HEK293 (cell line): ENCODE measurements around the gene KCNH8.

Experiments
- CTCF ChIA-PET: fragments of 350-600 bp; formaldehyde crosslinking; extraction: SDS; loops from one replicate; lab custom pipeline; 2021; ENCODE audit warnings: antibody characterized with exemption; lab: Yijun Ruan, JAX
- POLR2A ChIA-PET: fragments of 300-600 bp; formaldehyde crosslinking; extraction: SDS; loops from one replicate; lab custom pipeline; 2020; ENCODE audit warnings: antibody characterized with exemption, inconsistent platforms; lab: Yijun Ruan, JAX
- H3K27ac ChIP-seq: fragments of 200-500 bp; sonication (Bioruptor generic); 2 replicates; pipeline ENCODE4 v1.5.1; 2014; ENCODE audit warnings: low read depth, low read length, control low read depth, inconsistent platforms; ENCODE audit errors: extremely low read depth
- H3K36me3 ChIP-seq, 2 experiments: fragments of 200-500 bp in 1 of 2; sonication (Bioruptor generic) in 1 of 2; 1 replicate in 1 of 2; 2 replicates in 1 of 2; pipeline ENCODE4 v1.5.1; 2014 to 2017; ENCODE audit warnings: inconsistent platforms in 2 of 2, low read length in 2 of 2; ENCODE audit not compliant: control insufficient read depth in 2 of 2, insufficient read depth in 1 of 2
- H3K4me1 ChIP-seq: fragments of 200-500 bp; sonication (Bioruptor generic); 2 replicates; pipeline ENCODE4 v1.5.1; 2014; ENCODE audit warnings: mild to moderate bottlenecking, low read length, inconsistent platforms; ENCODE audit not compliant: control insufficient read depth, insufficient read depth
- H3K4me3 ChIP-seq: 2 replicates; pipeline ENCODE4 v1.5.1; 2011; ENCODE audit warnings: low read depth, mild to moderate bottlenecking, control low read depth, low read length, moderate library complexity
- H3K9me3 ChIP-seq: fragments of 200-500 bp; sonication (Bioruptor generic); 2 replicates; pipeline ENCODE4 v1.5.1; 2014; ENCODE audit warnings: low read depth, low read length, inconsistent platforms; ENCODE audit not compliant: control insufficient read depth, insufficient read depth
- GFI1B ChIP-seq: fragments of 450-650 bp; formaldehyde crosslinking; IDR thresholded peaks from 2 replicates; pipeline ENCODE4 v1.5.1; 2016; ENCODE audit warnings: missing biosample characterization, missing genetic modification characterization
- HIC1 ChIP-seq: fragments of 450-650 bp; formaldehyde crosslinking; IDR thresholded peaks from 2 replicates; pipeline ENCODE4 v1.5.1; 2016; ENCODE audit warnings: missing biosample characterization, missing genetic modification characterization
- HOXC10 ChIP-seq: sonication (generic); formaldehyde crosslinking; IDR thresholded peaks from 2 replicates; pipeline ENCODE4 v1.8.1; 2023; ENCODE audit warnings: mild to moderate bottlenecking, missing genetic modification reagents
- HOXD13 ChIP-seq: sonication (generic); formaldehyde crosslinking; IDR thresholded peaks from 2 replicates; pipeline ENCODE4 v1.8.0; 2022; ENCODE audit warnings: missing genetic modification reagents, borderline replicate concordance
- SP2 ChIP-seq: fragments of 450-650 bp; formaldehyde crosslinking; IDR thresholded peaks from 2 replicates; pipeline ENCODE4 v1.5.1; 2016; ENCODE audit warnings: missing biosample characterization, missing genetic modification characterization
- WT1 ChIP-seq: fragments of 450-650 bp; formaldehyde crosslinking; IDR thresholded peaks from 2 replicates; pipeline ENCODE4 v1.5.1; 2016; ENCODE audit warnings: missing biosample characterization, missing genetic modification characterization
- ZBTB21 ChIP-seq: fragments of 450-650 bp; formaldehyde crosslinking; IDR thresholded peaks from 2 replicates; pipeline ENCODE4 v1.5.1; 2017; ENCODE audit warnings: missing biosample characterization, missing genetic modification characterization
- ZBTB48 ChIP-seq: fragments of 450-650 bp; formaldehyde crosslinking; IDR thresholded peaks from 2 replicates; pipeline ENCODE4 v1.5.1; 2016; ENCODE audit warnings: missing biosample characterization, missing genetic modification characterization
- ZBTB8A ChIP-seq: fragments of 450-650 bp; formaldehyde crosslinking; IDR thresholded peaks from 2 replicates; pipeline ENCODE4 v1.5.1; 2016; ENCODE audit warnings: missing biosample characterization, missing genetic modification characterization
- ZFP41 ChIP-seq: fragments of 450-650 bp; formaldehyde crosslinking; IDR thresholded peaks from 2 replicates; pipeline ENCODE4 v1.5.1; 2016; ENCODE audit warnings: missing biosample characterization, missing genetic modification characterization, borderline replicate concordance
- ZNF148 ChIP-seq: fragments of 450-650 bp; formaldehyde crosslinking; IDR thresholded peaks from 2 replicates; pipeline ENCODE4 v1.5.0; 2017; ENCODE audit warnings: missing biosample characterization, missing genetic modification characterization, borderline replicate concordance
- ZNF16 ChIP-seq: fragments of 450-650 bp; formaldehyde crosslinking; IDR thresholded peaks from 2 replicates; pipeline ENCODE4 v1.5.1; 2016; ENCODE audit warnings: low read depth, missing biosample characterization, missing genetic modification characterization
- ZNF18 ChIP-seq: fragments of 450-650 bp; formaldehyde crosslinking; IDR thresholded peaks from 2 replicates; pipeline ENCODE4 v1.5.1; 2016; ENCODE audit warnings: missing biosample characterization, missing genetic modification characterization
- ZNF26 ChIP-seq: fragments of 450-650 bp; formaldehyde crosslinking; IDR thresholded peaks from 2 replicates; pipeline ENCODE4 v1.5.1; 2016; ENCODE audit warnings: missing biosample characterization, missing genetic modification characterization
- ZNF292 ChIP-seq: fragments of 450-650 bp; formaldehyde crosslinking; IDR thresholded peaks from 2 replicates; pipeline ENCODE4 v1.5.1; 2016; ENCODE audit warnings: low read depth, missing biosample characterization, missing genetic modification characterization, borderline replicate concordance
- ZNF302 ChIP-seq: fragments of 450-650 bp; formaldehyde crosslinking; IDR thresholded peaks from 2 replicates; pipeline ENCODE4 v1.5.1; 2016; ENCODE audit warnings: missing biosample characterization, missing genetic modification characterization, low read depth
- ZNF311 ChIP-seq: fragments of 450-650 bp; formaldehyde crosslinking; IDR thresholded peaks from 2 replicates; pipeline ENCODE4 v1.5.1; 2017; ENCODE audit warnings: missing biosample characterization, missing genetic modification characterization, borderline replicate concordance
- ZNF366 ChIP-seq: fragments of 450-650 bp; formaldehyde crosslinking; conservative IDR thresholded peaks from 2 replicates; pipeline ENCODE4 v1.5.1; 2016; ENCODE audit warnings: missing biosample characterization, missing genetic modification characterization
- ZNF473 ChIP-seq: fragments of 450-650 bp; formaldehyde crosslinking; IDR thresholded peaks from 2 replicates; pipeline ENCODE4 v1.5.1; 2017; ENCODE audit warnings: missing biosample characterization, missing genetic modification characterization
- ZNF514 ChIP-seq: fragments of 450-650 bp; formaldehyde crosslinking; IDR thresholded peaks from 2 replicates; pipeline ENCODE4 v1.5.1; 2016; ENCODE audit warnings: missing biosample characterization, missing genetic modification characterization
- ZNF529 ChIP-seq: fragments of 450-650 bp; formaldehyde crosslinking; IDR thresholded peaks from 2 replicates; pipeline ENCODE4 v1.5.1; 2017; ENCODE audit warnings: missing genetic modification characterization, missing biosample characterization; ENCODE audit not compliant: insufficient replicate concordance
- ZNF610 ChIP-seq: fragments of 450-650 bp; formaldehyde crosslinking; IDR thresholded peaks from 2 replicates; pipeline ENCODE4 v1.5.1; 2016; ENCODE audit warnings: missing biosample characterization, missing genetic modification characterization, borderline replicate concordance
- ZNF624 ChIP-seq: fragments of 450-650 bp; formaldehyde crosslinking; IDR thresholded peaks from 2 replicates; pipeline ENCODE4 v1.5.1; 2017; ENCODE audit warnings: missing biosample characterization, missing genetic modification characterization
- ZNF660 ChIP-seq: fragments of 450-650 bp; IDR thresholded peaks from 2 replicates; pipeline ENCODE4 v1.5.1; 2018; ENCODE audit warnings: missing biosample characterization, mild to moderate bottlenecking, missing genetic modification characterization
- ZNF707 ChIP-seq: fragments of 450-650 bp; formaldehyde crosslinking; IDR thresholded peaks from 2 replicates; pipeline ENCODE4 v1.5.1; 2016; ENCODE audit warnings: missing biosample characterization, missing genetic modification characterization

Gene KCNH8

GRCh38 chr3:19106307-19106706, 42.0 kb upstream of the KCNH8 start:
- Histone ChIP-seq H3K27ac (no peak overlapping the region), H3K4me1 (no peaks in the 10 kb centered on the region), H3K36me3 (no peaks in the 10 kb centered on the region), H3K9me3 (no peaks in the 10 kb centered on the region), H3K4me3 (no peak overlapping the region)
- TF ChIP-seq HOXC10 (CRISPR knock-in tag) (no peak), ZNF16 (tag by site-specific recombination) (no peak), ZBTB21 (tag by site-specific recombination) (no peak), HIC1 (tag by site-specific recombination) (no peak), ZNF311 (tag by site-specific recombination) (no peak), ZNF624 (tag by site-specific recombination) (no peak), GFI1B (tag by site-specific recombination) (no peak), ZNF148 (no peak), ZNF707 (tag by site-specific recombination) (no peak)
- POLR2A ChIA-PET, result no interaction called here
- CTCF ChIA-PET, result no interaction called here

- H3K4me1 ChIP-seq, result no peaks in the 10 kb centered on the region
- no peak overlapping the region for H3K4me3 ChIP-seq
- H3K27ac ChIP-seq, result no peak overlapping the region
- ChIA-PET POLR2A (no interaction called here), CTCF (no interaction called here)
- no peaks in the 10 kb centered on the region for H3K9me3 ChIP-seq
- no peaks in the 10 kb centered on the region for H3K36me3 ChIP-seq
- TF ChIP-seq ZBTB8A (tag by site-specific recombination) (no peak), ZBTB48 (no peak), ZNF514 (no peak), ZNF302 (no peak), ZNF660 (no peak), ZNF610 (tag by site-specific recombination) (no peak), ZNF473 (tag by site-specific recombination) (no peak), HOXD13 (CRISPR knock-in tag) (no peak), ZNF366 (no peak), SP2 (tag by site-specific recombination) (no peak), ZNF26 (tag by site-specific recombination) (no peak), ZNF529 (tag by site-specific recombination) (no peak), WT1 (no peak), ZNF18 (tag by site-specific recombination) (no peak), HIC1 (tag by site-specific recombination) (no peak), ZFP41 (no peak), ZNF292 (tag by site-specific recombination) (no peak)
Measured at GRCh38 chr3:19107719-19108118, 40.6 kb upstream of the KCNH8 start.
